GM19193 (cell line): ENCODE results near the gene MDGA2.

Experiments
- POLR2A ChIP-seq: IDR thresholded peaks from 4 replicates; pipeline ENCODE4 v1.6.1; 2011; ENCODE audit not compliant: insufficient read depth, insufficient read length; ENCODE audit errors: extremely low read depth

Gene MDGA2

GRCh38 chr14:47194055-47194454 lies 481.4 kb downstream of the MDGA2 start:
- no peak for TF ChIP-seq POLR2A

GRCh38 chr14:47191700-47192099 lies 483.7 kb downstream of the MDGA2 start:
- TF ChIP-seq POLR2A = no peak

GRCh38 chr14:47189911-47190484 lies 485.4 kb downstream of the MDGA2 start:
- TF ChIP-seq POLR2A = no peak

GRCh38 chr14:47186486-47186885 lies 488.9 kb downstream of the MDGA2 start:
- no peak for TF ChIP-seq POLR2A

GRCh38 chr14:47179906-47180305 lies 495.5 kb downstream of the MDGA2 start:
- TF ChIP-seq POLR2A = no peak

- TF ChIP-seq POLR2A = no peak
Measured at GRCh38 chr14:47167402-47167801, 508.0 kb downstream of the MDGA2 start.

- TF ChIP-seq POLR2A = no peak
Measured at GRCh38 chr14:47155395-47155794, 520.0 kb downstream of the MDGA2 start.

- no peak for TF ChIP-seq POLR2A
Measured at GRCh38 chr14:47154276-47154797, 521.1 kb downstream of the MDGA2 start.

GRCh38 chr14:47153746-47154145 lies 521.7 kb downstream of the MDGA2 start:
- TF ChIP-seq POLR2A = no peak

GRCh38 chr14:47150267-47150666 lies 525.1 kb downstream of the MDGA2 start:
- no peak for TF ChIP-seq POLR2A

GRCh38 chr14:47149326-47149725 lies 526.1 kb downstream of the MDGA2 start:
- TF ChIP-seq POLR2A = no peak

- no peak for TF ChIP-seq POLR2A
Measured at GRCh38 chr14:47148686-47149085, 526.7 kb downstream of the MDGA2 start.

GRCh38 chr14:47120645-47121044 lies 554.8 kb downstream of the MDGA2 start:
- no peak for TF ChIP-seq POLR2A

GRCh38 chr14:47103771-47104170 lies 571.6 kb downstream of the MDGA2 start:
- TF ChIP-seq POLR2A = no peak

GRCh38 chr14:47102472-47102871 lies 572.9 kb downstream of the MDGA2 start:
- TF ChIP-seq POLR2A = no peak

GRCh38 chr14:47085678-47086077 lies 589.7 kb downstream of the MDGA2 start:
- no peak for TF ChIP-seq POLR2A

GRCh38 chr14:47065326-47065725 lies 610.1 kb downstream of the MDGA2 start:
- no peak for TF ChIP-seq POLR2A

GRCh38 chr14:47060050-47060449 lies 615.4 kb downstream of the MDGA2 start:
- no peak for TF ChIP-seq POLR2A

GRCh38 chr14:47057364-47057763 lies 618.0 kb downstream of the MDGA2 start:
- no peak for TF ChIP-seq POLR2A
